T-helper 2 cell (primary cell): Measurements from ENCODE around the gene RNF212.

ENCODE experiments used
- DNase-seq, 5 experiments: peaks; one replicate each; pipeline versions ENCODE4 v3.0.0 to v3.0.0-alpha.2; 2012 to 2022

RNF212 gene

DNA sequence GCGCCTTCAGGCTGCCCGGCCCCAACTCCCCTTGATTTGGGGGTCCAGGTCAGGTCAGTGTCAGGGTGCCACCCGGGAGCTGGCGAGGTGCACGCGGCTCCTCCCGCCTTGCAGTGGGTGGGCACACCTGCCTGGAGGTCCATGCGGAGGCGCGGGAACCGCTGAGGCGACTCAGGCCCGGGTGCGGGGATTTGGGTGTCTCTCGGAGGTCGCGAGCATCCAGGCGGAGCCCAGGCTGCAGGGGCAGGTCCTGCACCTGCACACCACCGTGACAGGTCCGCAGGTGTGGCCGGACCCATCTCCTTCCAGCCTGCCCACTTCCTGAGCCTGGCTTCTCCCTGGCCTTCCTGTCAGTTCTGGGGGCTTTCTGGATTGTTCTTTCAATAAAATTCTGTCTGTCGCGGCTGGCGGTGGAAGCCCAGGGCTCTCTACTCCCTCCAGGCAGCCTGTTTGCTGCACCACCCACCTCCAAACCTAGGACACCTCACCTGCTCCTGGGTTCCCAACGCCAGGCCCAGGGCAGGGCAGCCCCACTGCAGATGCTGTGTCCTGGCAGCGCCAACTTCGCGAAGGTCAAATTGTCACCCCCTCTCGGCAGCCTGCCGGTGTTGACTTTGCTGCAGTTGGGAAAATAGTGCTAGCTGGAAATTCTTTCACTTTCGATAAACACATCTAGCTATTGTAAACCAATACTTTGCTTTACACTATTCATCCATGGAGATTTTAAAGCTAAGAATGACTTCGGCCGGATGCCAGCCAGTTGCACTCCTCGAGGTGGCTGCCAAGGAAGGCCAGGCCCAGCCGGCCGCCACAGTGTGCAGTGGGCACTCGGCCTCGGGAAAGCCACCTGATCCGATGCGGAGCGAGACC lies 66.0 kb downstream of the RNF212 start:
- DNase-seq, result peak in 1 of 5 experiments; percentile 3

DNA sequence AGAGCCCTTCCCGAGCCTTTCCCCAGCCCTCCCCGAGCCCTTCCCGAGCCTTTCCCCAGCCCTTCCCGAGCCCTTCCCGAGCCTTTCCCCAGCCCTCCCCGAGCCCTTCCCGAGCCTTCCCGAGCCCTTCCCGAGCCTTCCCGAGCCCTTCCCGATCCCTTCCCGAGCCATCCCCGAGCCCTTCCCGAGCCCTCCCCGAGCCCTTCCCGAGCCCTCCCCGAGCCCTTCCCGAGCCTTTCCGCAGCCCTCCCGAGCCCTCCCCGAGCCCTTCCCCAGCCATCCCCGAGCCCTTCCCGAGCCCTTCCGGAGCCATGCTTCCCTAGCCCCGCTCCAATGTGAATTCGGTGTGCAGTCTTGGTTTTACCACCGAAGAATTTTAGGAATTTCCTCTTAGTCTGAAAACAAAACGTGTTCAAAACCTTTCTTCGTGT lies 66.8 kb downstream of the RNF212 start:
- DNase-seq, result peak in 2 of 5 experiments; percentile 2 to 51

DNA sequence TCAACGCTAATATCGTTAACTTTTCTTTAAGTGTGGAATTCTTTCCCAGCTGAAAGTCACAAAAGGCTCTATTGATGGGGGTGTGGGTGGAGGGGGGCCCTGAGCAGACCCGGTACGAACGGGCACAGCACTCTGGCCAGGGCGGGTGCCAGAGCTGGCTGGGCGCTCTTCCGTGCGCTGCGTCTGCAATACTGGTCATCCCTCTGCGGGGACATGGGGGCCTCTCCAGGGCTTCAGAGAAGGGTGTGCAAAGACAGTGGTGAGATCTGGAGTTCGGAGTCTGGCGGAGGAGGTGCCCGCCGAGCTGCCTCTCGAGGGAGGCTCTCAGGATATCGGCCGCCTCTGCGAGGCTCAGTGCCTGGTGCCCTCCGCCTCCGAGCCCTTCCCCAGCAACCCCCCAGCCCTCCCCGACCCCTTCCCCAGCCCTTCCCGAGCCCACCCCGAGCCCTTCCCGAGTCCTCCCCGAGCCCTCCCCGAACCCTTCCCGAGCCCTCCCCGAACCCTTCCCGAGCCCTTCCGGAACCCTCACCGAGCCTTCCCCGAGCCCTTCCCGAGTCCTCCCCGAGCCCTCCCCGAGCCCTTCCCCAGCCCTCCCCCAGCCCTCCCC lies 67.7 kb downstream of the RNF212 start:
- DNase-seq, result peak in 1 of 5 experiments; percentile 19

DNA sequence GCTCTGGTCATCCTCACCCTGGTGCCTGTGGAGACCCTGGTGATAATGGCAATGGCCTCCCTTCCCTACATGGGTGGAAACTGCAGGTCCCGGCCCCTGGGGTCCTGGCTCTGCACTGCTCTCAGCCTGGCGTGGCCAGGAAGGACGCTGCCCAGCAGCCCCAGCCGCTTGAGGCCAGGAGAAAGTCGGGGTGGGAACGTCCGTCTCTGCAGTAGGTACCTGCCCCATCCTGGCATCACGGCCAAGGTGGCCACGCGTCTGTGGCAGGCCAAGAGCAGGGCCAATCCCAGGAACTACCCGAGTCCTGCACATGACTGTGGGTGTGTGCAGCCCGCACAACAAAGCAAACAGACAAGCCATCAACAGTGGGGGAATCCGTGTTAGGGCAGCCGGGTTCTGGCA lies 68.2 kb downstream of the RNF212 start:
- no peak for DNase-seq

DNA sequence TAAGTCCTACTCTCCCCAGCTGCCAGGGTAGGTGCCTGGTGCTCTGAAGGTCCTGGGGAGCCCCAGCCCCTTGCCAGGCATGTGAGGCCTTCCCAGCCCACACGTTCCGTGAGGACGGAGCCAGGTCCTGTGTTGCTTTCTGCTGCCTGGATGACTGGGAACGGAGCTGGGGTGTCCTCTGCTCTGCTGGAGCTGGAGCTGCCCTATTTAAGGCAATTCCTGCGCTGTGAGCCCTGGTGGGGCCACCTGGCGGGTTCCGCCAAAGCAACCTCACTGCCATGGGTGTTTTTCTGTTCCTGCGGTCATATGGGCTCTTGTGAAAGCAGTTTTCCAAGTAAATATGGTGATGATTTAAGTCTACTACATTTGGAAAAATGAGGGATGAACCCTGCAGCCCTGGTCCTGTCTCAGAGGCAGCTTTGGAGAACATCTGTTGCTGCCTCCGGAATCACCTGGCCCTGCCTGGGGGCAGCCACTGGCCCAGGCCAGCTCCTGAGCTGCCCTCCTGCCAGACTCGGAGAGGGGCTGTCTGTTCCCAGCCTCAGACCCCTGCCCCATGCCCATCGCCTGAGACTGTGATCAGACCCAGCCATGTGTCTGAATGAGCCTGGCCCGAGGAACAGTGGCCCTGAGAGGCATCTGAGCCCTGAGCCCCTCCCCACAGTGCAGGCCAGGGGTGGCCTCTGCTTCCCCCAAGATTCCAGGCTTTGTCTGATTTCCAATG lies 68.7 kb downstream of the RNF212 start:
- no peak for DNase-seq

DNA sequence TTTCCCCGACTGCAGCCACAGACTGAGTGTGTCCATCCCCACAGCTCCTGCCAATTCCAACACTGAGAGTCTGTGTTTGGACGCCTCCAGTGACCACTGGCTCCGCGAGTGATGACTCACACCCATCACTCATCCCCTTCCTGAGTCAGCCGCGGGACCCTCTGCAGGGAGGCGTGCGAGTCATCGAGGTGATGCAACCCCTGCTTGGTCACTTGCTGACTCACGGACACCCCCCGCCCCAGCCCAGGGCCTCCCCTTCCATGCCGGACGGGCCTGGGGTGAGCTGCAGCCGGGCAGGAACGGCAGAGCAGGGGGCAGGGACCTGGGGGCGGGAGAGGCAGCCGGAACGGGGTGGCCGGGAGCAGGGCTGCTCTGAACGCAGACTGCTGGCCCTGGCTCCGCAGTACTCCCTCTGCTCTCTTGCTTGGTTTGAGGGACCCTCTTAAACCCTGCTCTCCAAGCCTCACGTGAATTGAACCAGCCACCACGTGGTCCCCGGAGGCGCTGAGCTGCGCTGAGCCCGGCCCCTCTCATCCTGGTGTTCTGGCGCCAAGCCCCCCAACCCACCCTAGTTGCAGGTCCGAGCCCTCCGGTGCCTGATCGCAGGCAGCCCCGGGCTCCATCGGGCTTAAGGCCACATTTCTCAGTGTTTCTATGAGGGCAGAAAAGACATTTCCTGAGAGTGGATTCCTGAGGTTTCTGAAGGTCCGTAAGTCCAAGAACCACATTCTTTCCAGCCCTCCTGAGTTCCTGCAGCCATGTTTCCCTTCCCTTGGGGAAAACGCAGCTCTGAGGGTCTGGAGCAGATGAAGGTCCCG lies 69.5 kb downstream of the RNF212 start:
- DNase-seq, result no peak

DNA sequence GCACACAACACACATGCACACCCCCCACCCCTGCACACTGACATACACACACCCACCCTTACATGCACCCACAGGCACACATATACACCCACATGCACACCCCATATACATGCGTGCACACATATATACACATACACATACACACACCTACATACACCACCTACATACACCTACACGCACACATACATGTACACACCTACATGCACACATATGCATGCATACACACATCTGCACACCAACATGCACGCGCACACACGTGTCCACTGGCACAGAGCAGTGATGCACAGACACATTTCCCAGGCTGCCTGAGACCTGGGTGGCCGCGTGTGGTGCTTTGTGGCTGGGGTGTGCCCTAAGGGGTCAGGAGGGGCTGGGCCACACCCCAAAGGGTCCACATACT lies 70.2 kb downstream of the RNF212 start:
- no peak for DNase-seq

DNA sequence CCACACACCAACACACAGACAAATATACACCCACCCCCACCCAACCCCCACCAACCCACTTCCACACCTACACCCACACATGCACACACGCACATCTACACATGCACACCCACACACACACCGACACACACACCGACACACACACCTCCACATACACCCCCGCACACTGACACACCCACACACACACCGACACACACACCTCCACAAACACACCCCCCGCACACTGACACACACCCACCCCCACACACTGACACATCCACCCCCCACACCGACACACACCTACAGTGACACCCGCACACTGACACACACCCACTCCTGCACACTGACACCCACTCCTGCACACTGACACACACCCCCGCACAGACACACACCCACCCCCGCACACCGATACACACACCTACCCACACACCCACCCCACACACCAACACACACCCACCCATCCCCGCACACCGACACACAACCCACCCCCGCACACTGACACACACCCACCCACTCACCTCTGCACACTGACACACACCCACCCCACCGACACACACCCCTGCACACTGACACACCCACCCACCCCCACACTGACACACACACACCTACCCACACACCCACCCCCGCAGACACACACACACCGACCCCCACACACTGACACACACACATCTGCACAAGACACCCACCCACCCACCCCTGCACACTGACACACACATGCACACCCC lies 70.9 kb downstream of the RNF212 start:
- no peak for DNase-seq

DNA sequence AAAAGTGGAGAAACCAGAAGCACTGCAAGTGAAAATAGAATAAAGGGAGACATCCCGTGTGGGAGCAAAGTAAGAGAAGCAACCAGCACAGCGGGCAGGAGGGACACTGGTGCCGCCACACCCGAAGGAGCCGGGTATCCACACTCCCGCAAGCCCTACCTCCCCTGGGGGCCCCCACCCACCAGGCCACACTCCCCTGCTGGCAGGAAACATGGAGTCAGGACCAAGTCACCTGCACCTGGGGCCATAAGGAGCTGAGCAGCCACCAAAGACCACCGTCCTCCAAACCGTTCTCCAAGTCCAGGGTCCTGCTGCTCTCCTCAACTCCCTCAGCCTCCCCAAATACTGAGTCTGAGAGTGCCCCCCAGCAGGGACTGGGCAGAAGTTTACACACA lies 71.4 kb downstream of the RNF212 start:
- DNase-seq, result no peak

DNA sequence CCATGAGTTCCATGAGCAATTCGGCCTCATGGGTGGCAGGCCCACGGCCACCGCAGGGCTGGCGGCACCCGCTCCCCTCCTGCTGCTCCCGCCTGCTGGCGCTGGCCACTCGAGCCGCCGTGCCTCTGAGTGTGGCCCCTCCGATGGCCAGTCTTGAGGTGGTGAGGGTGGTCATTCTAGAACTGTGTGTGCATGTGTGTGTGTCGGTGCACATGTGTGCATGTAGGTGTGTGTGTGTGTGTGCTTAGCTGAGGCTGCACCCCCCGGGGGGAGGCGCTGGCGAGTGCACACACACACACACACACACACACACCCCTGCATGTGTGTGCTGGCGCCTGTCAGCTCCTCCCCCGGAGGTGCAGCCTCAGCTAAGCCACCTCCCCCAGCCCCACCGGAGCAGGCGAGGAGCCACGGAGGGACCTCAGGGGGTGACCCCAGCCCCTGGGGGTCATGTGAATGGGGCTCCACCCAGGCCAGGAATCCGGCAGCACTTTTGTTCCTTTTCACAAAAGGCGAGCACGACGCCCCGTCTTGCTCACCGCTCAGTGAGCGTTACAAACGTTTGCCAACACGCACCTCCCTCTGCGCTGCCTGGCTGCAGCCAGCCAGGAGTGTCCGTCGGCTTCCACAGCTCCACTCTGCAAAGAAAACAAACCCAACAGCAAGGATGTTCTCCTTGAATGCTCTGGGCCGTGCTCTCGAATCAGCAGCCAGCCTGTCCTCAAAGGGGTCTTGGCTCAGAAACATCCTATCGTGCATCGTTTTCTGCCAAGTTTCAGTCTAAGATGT lies 72.0 kb downstream of the RNF212 start:
- peak in 1 of 5 experiments; percentile 22 for DNase-seq

DNA sequence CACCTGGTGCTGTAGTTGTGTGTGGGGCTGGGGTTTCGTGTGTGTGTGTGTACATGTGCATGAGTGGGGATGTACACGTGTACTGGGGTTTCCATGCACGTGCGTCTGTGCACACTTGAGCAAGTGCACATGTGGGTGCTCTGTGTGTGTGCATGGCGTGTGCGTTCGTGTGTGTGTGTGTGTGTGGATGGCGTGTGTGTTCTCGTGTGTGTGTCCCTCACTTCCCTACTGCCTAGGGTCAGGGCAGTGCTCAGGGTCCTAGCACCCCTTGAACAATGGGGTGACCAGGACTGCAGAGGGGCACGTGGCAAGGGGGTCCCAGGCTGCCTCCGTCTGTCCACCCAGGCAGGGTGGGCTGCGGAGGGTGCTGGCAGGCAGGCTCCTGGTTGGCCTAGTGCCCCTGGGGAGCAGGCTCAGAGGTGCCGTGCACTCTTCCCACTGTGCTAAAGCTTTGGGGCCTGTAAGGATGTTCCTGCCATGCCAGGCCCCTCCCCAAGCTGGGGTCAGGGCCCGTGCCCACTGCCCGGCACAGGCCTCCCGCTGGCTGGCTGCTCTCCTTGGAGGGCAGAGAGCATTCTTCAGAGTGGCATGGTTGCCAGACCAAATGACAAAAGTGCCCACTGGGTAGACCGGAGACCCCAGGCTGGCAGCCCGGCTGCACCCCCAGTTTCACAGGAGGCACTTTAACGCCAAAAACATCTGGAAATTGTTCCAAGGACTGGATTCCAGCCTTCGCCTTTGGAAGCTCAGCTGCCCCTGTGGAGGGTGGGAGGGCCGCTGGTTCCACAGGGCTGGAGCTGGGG lies 72.8 kb downstream of the RNF212 start:
- DNase-seq, result no peak

DNA sequence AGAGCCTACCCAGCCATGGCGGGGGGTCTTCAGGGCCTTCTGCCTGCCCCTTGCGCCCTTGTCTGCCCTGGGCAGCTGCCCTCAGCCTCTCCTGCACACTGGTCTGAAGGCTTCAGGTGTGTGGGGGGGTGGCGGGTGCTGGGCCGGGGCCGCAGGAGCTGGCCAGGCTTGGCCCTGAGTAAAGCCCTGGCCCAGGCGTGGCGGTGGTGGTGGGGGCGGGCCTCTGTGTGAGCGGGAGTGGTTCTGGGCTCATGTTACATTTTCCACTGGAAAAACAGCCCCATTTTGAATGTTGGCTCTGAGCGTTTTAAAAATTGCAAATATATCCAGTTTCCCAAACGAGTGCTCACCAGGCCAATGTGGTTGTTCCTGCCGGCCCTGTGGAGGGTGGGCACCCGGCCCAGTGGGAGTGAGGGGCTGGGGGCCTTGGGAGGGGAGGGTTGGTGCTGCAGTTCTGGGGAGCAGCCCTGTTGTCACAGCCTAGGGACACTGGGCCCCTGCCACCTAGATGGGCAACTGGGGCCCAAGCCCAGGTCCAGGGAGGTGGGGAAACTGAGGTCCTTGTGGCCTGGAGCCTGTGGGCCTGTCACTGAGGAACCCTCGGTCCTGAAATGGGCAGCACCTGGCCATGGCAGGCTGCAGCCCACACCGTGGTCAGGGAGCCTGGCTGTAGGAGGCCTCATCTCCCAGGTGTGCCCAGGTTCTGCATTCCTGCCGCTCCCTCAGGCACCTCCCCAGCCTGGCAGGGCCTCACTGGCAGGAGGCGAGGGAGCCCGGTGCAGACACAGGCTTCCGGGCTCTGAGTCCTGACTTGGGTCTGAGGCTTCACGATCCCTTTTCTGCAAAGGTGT lies 73.6 kb downstream of the RNF212 start:
- no peak for DNase-seq

DNA sequence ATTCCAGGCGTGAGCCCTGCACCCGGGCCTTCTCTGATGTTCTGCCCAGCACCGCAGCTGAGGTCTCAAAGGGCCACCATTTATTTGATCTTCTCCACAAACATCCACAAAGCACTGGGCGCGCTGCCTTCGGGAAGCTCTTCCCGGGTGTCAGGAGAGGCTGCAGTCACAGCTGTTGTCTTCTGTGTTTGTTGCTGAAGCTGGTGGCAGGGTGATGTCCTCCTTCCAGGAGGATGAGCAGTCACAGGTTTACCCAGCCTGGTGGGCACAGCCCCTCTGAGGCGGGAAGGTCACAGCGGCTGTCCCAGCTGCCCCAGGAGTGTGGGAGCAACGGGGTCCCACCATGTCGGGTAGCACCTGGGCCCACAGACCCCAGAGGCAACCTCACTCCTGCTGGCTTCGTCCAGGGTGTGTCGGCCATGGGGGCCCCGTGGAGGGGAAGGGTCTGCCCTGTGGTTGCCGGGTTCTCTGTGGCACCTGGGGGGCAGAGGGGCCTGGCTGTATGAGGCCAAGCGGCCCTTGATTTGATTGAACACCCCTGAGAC lies 74.3 kb downstream of the RNF212 start:
- no peak for DNase-seq

DNA sequence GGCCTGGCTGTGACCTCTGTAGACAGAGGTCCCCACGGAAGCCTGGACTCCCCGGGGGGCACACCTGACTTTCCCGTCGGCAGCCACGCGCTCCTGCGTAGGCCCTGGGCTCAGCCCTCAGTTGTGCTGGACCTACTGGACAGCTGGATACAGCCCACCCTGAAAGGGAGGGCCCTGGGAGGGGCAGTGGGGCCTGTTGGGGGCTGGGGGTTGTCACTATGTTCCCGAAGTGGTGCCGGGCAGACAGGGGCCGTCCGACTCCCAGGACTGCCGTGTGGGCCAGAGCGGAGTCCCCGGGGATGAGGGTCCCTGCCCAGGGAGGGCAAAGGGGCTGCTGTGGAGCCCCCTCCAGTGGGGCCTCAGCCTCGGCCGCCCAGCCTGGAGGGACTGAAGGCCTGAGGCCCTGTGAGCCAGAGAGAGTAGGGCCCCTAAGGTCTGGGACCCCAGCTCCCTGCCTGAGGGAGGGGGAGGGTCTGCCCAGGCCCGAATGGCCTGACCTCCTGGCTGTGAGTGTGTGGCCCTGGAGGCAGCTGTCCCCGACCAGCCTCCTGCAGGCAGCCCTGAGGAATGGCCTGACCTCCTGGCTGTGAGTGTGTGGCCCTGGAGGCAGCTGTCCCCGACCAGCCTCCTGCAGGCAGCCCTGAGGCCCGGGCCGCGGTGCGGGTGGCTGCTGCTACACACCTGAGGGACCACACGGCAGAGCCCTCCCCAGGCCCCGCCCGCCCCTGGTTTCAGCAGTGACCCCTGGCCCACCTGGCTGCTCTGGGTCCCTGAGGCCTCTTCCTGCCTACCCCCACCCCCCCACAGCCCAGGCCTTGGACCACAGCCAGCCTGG lies 76.2 kb downstream of the RNF212 start:
- DNase-seq, result no peak

DNA sequence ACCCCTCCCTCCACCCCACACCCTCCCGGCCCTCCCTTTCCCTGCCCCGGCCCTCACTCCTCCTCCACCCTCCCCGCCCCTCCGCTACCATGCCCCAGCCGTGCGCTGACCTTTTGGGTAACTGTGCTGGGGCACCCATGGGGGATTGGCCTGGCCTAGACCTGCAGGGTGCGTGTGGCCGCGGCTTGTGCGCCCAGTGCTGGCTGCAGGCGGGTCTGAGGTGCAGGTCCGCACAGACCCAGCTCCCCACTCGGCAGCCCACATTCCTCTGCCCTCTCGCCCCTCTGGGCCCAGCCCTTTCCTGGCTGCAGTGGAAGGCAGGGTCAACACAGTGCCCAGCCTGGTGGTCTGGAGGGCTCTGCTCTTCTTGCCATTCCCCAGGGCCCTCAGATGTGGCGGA lies 77.3 kb downstream of the RNF212 start:
- DNase-seq, result no peak

DNA sequence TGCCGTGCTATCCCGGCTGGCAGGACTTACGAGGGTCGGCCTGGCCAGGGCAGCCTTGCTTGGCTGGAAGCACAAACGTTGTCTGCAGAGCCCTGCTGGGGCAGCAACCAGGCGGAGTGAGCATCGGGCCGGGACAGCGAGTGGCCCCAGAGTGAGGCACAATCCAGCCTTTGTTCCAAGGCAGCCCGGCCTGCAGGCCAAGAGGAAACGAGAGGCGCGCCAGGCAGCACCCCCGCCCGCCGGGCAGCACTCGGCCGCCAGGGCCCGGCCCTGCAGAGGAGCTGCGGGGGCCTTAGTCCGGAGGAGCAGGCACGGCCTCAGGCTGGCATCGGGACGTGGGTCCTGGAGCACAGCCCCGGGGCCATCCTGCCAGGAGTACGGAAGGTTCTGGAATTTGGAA lies 77.9 kb downstream of the RNF212 start:
- DNase-seq, result no peak

DNA sequence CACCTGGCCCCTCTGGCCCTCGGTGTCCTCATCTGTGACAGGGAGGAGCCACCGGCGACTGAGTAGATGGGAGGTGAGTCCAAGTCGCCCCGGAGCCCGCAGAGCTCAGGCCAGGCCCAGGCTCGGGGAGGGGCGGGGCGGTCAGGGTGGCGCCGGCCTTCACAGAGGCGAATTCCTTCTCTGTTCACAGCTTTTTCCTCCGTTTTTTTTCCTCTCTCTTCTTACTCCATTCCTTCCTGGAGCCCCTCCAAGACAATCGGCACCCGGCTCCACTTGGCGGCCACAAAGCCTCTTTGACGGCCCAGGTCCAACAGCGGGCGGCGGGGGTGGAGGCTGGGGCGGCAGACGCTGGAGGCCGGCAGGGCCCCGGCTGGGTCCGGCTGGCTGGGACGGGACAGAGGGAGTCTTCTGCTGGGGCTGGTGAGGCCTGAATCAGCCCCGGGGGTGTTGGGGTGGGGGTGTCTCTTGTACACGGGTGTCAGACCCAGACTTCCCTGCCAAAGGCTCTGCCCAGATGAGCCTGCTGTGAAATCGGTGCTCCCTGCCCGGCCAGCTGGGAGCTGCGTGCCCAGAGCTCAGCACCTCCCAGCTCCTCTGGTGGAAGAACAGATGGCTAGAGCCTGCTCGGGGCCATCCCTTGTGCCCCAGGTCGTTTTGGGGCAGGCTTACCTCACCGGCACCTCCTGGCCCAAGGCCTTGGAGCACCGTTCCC lies 79.4 kb downstream of the RNF212 start:
- no peak for DNase-seq
